HCT116 (cell line): ENCODE data around the gene NEUROG1. TPM values are rescaled to one million over a fixed set of nuclear protein-coding genes. Genes with fewer than 3 reads are reported as not detected.
A peak's percentile ranks its signal among the peaks of the same experiment; 100 is the strongest.

Experiments used
- ATAC-seq: fragments of 200-7000 bp; cut with Tn5 transposase; 2 replicates; pipeline ENCODE4 v1.9.1; 2020; ENCODE audit warnings: mild to moderate bottlenecking, moderate library complexity
- BruUV-seq: library from RNA; stranded (reverse); fragments of 400-500 nt; replicated peaks from 2 replicates; lab custom pipeline; 2021; lab: Mats Ljungman, UMichigan
- CTCF ChIA-PET: fragments of 300-600 bp; sonication (Branson Sonifier 250); formaldehyde crosslinking; loops from one replicate; lab custom pipeline; 2021; ENCODE audit warnings: antibody characterized with exemption; lab: Charles Lee
- POLR2A ChIA-PET: fragments of 300-600, 350-600 bp; sonication (Branson Sonifier 250); formaldehyde crosslinking; loops from one replicate; lab custom pipeline; 2021; ENCODE audit warnings: antibody characterized with exemption; lab: Charles Lee
- RAD21 ChIA-PET, 2 experiments: fragments of 300-600 bp; sonication (Branson Sonifier 250); formaldehyde crosslinking; loops; one replicate each; lab custom pipeline; 2023; ENCODE audit warnings: low total read pairs in 2 of 2; ENCODE audit not compliant: uncharacterized antibody in 2 of 2, unreplicated experiment in 2 of 2, low non-redundant PET in 1 of 2; lab: Charles Lee
- DNase-seq: peaks from one replicate; pipeline ENCODE4 v3.0.0-alpha.2; 2010; ENCODE audit warnings: low read depth, low spot score
- H2AFZ ChIP-seq: fragments of 200-600 bp; shearing (Covaris generic), sonication (generic); 2 replicates; pipeline ENCODE4 v1.6.1; 2017; ENCODE audit warnings: low read depth, mixed run types, mixed read lengths, antibody characterized with exemption, low read length; ENCODE audit not compliant: poor library complexity, severe bottlenecking
- H3K27ac ChIP-seq: 2 replicates; pipeline ENCODE4 v1.5.1; 2012; ENCODE audit warnings: low read depth, low read length
- H3K27me3 ChIP-seq: fragments of 200-600 bp; sonication (generic); 2 replicates; pipeline ENCODE4 v1.6.1; 2016; ENCODE audit warnings: mixed run types, low read length, mixed read lengths; ENCODE audit not compliant: insufficient read depth
- H3K36me3 ChIP-seq, 2 experiments: fragments of 200-500 bp in 1 of 2; fragments of 200-600 bp in 1 of 2; sonication (Bioruptor generic) in 1 of 2; sonication (generic) in 1 of 2; 2 replicates each; pipeline versions ENCODE4 v1.5.1 to v1.6.1; 2014 to 2016; ENCODE audit warnings: low read length in 2 of 2, inconsistent platforms in 1 of 2, mixed read lengths in 1 of 2, mixed run types in 1 of 2; ENCODE audit not compliant: insufficient read depth in 2 of 2, control insufficient read depth in 1 of 2
- H3K4me1 ChIP-seq, 2 experiments: fragments of 200-600 bp in 1 of 2; sonication (generic) in 1 of 2; 2 replicates each; pipeline versions ENCODE4 v1.5.1 to v1.6.1; 2012 to 2017; ENCODE audit warnings: low read length in 2 of 2, inconsistent platforms in 1 of 2, mild to moderate bottlenecking in 1 of 2, mixed read lengths in 1 of 2, mixed run types in 1 of 2, moderate library complexity in 1 of 2; ENCODE audit not compliant: insufficient read depth in 2 of 2, control insufficient read depth in 1 of 2
- H3K4me2 ChIP-seq: fragments of 200-600 bp; sonication (generic); 2 replicates; pipeline ENCODE4 v1.6.1; 2017; ENCODE audit warnings: mixed run types, low read length, mixed read lengths
- H3K4me3 ChIP-seq, 2 experiments: fragments of 200-600 bp in 1 of 2; sonication (generic) in 1 of 2; replicated peaks in 1 of 2; 2 replicates each; pipeline ENCODE4 v1.5.1; 2011 to 2016; ENCODE audit warnings: low read length in 2 of 2, control low read depth in 1 of 2, low read depth in 1 of 2, mild to moderate bottlenecking in 1 of 2, mixed read lengths in 1 of 2, mixed run types in 1 of 2
- H3K79me2 ChIP-seq: fragments of 200-600 bp; sonication (generic); 2 replicates; pipeline ENCODE4 v1.6.1; 2017; ENCODE audit warnings: mild to moderate bottlenecking, mixed run types, low read length, moderate library complexity, mixed read lengths; ENCODE audit not compliant: insufficient read depth
- H3K9ac ChIP-seq: fragments of 200-600 bp; sonication (generic); 2 replicates; pipeline ENCODE4 v1.6.1; 2016; ENCODE audit warnings: low read length, mixed read lengths
- H3K9me2 ChIP-seq: fragments of 200-600 bp; sonication (generic), shearing (Covaris generic); 2 replicates; pipeline ENCODE4 v1.6.1; 2017; ENCODE audit warnings: mixed run types, mild to moderate bottlenecking, moderate library complexity; ENCODE audit not compliant: insufficient read depth
- H3K9me3 ChIP-seq, 2 experiments: fragments of 200-500 bp in 1 of 2; fragments of 200-600 bp in 1 of 2; sonication (Bioruptor generic) in 1 of 2; sonication (generic) in 1 of 2; 2 replicates each; pipeline ENCODE4 v1.6.1; 2014 to 2017; ENCODE audit warnings: low read length in 2 of 2, mixed read lengths in 2 of 2, inconsistent platforms in 1 of 2, low read depth in 1 of 2, mild to moderate bottlenecking in 1 of 2, mixed run types in 1 of 2, moderate library complexity in 1 of 2; ENCODE audit not compliant: control insufficient read depth in 1 of 2, insufficient read depth in 1 of 2
- H4K20me1 ChIP-seq: fragments of 200-600 bp; sonication (generic), shearing (Covaris generic); 2 replicates; pipeline ENCODE4 v1.6.1; 2017; ENCODE audit warnings: mixed run types, mild to moderate bottlenecking, moderate library complexity; ENCODE audit not compliant: insufficient read depth
- CEBPB ChIP-seq: IDR thresholded peaks from 2 replicates; pipeline ENCODE4 v1.6.1; 2012; ENCODE audit warnings: low read depth
- ELF1 ChIP-seq: IDR thresholded peaks from 2 replicates; pipeline ENCODE4 v1.6.1; 2012; ENCODE audit warnings: low read depth, borderline replicate concordance
- EZH2 ChIP-seq: fragments of 200-600 bp; sonication (generic); IDR thresholded peaks from 2 replicates; pipeline ENCODE4 v1.6.1; 2017; ENCODE audit warnings: antibody characterized with exemption, mixed run types
- EZH2phosphoT487 ChIP-seq: fragments of 200-600 bp; IDR thresholded peaks from 2 replicates; pipeline ENCODE4 v1.6.1; 2018; ENCODE audit warnings: antibody characterized with exemption, borderline replicate concordance
- FOSL1 ChIP-seq: IDR thresholded peaks from 2 replicates; pipeline ENCODE4 v1.6.1; 2012; ENCODE audit warnings: low read depth
- POLR2A ChIP-seq: IDR thresholded peaks from 2 replicates; pipeline ENCODE4 v1.7.0; 2011; ENCODE audit warnings: borderline replicate concordance; ENCODE audit not compliant: insufficient read depth, insufficient read length; ENCODE audit errors: extremely low read depth
- POLR2AphosphoS5 ChIP-seq: IDR thresholded peaks from 2 replicates; pipeline ENCODE4 v1.6.1; 2011; ENCODE audit warnings: mild to moderate bottlenecking, low read depth, low read length, moderate library complexity
- TCF7L2 ChIP-seq: IDR thresholded peaks from 2 replicates; pipeline ENCODE4 v1.7.0; 2011; ENCODE audit warnings: borderline replicate concordance, inconsistent platforms; ENCODE audit not compliant: insufficient read depth, insufficient read length; ENCODE audit errors: extremely low read depth
- YY1 ChIP-seq: IDR thresholded peaks from 2 replicates; pipeline ENCODE4 v1.6.1; 2011; ENCODE audit warnings: low read length, low read depth, moderate library complexity, mild to moderate bottlenecking; ENCODE audit not compliant: insufficient replicate concordance; ENCODE audit errors: extremely low read depth
- ZFX ChIP-seq: fragments of 450-650 bp; IDR thresholded peaks from 2 replicates; pipeline ENCODE4 v1.6.1; 2017
- intact Hi-C: fragments of 100-400 bp; cut with micrococcal nuclease; formaldehyde crosslinking; loops from 2 replicates; pipeline ENCODE4 v1.10.0; 2022
- total RNA-seq: library from RNA; stranded (reverse); gene quantifications from one replicate; pipeline ENCODE4 v1.2.1, GENCODE V29; 2021; ENCODE audit not compliant: unreplicated experiment
- TF ChIP-seq, protein P1 (sequence below): IDR thresholded peaks from 2 replicates; pipeline ENCODE4 v1.6.1; 2012; ENCODE audit warnings: low read depth

The NEUROG1 gene
- total RNA-seq, 1 experiment from 2014 or later: not detected

DNA sequence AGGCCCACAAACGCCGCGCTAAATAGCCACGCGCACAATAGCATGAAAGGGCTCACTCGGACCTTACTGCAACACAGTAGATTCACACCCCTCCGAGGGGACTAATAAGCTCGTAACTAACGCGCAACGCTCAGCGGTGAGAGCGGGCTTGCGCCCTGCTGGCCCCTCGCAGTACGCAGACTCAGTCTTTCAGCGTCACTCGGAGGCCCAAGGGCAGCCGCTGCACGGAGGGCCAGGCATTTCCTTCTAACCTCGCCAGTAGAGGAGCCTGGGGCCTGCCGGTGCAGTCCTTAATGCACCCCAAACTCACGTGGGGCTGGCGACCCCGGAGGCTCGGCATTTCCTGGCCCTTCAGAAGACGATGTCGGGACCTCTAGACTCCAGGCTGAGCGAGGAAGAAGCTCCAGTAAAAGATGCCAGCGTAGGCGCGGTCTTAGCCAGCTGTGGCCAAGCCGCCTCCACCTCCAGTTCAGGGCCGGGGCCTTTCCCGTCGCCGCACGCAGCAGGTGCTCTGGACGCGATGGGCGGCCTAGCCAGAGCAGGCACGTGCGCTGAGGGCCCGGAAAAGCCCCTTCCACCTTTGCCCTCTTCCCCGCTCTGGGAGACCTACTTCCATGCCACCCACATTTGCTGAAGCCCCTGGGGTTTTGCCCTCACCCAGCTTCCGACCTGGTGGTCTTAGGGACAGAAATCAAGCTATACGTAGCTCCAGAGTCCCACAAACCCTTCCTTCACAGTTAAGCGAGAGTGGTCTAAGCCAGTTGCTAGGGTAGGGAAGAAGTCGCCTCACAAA lies 45.3 kb downstream of the NEUROG1 start:
- no peak for DNase-seq
- H3K4me3 ChIP-seq: no peak overlapping the region
- H3K4me1 ChIP-seq: peaks cover 13 to 33% of the 10 kb centered on the region in 2 experiments
- H3K27ac ChIP-seq: no peak overlapping the region
- CTCF ChIA-PET: no interaction called here
- RAD21 ChIA-PET: no interaction called here
- H3K4me2 ChIP-seq: no peak overlapping the region
- no peaks in the 10 kb centered on the region for H3K9me2 ChIP-seq
- TF ChIP-seq TCF7L2 (no peak), ELF1 (no peak), FOSL1 (no peak)
- TF ChIP-seq, all 23 proteins: peak for 0
- Histone ChIP-seq H3K9ac (no peak overlapping the region), H2AFZ (no peak overlapping the region), H4K20me1 (no peaks in the 10 kb centered on the region), H3K27me3 (no peaks in the 10 kb centered on the region), H3K36me3 (no peaks in the 10 kb centered on the region), H3K9me3 (no peaks in the 10 kb centered on the region), H3K79me2 (no peaks in the 10 kb centered on the region)
- POLR2A ChIA-PET: no interaction called here
- intact Hi-C loops: no loop called here
- BruUV-seq: no TSS peak
- no peak for ATAC-seq

DNA sequence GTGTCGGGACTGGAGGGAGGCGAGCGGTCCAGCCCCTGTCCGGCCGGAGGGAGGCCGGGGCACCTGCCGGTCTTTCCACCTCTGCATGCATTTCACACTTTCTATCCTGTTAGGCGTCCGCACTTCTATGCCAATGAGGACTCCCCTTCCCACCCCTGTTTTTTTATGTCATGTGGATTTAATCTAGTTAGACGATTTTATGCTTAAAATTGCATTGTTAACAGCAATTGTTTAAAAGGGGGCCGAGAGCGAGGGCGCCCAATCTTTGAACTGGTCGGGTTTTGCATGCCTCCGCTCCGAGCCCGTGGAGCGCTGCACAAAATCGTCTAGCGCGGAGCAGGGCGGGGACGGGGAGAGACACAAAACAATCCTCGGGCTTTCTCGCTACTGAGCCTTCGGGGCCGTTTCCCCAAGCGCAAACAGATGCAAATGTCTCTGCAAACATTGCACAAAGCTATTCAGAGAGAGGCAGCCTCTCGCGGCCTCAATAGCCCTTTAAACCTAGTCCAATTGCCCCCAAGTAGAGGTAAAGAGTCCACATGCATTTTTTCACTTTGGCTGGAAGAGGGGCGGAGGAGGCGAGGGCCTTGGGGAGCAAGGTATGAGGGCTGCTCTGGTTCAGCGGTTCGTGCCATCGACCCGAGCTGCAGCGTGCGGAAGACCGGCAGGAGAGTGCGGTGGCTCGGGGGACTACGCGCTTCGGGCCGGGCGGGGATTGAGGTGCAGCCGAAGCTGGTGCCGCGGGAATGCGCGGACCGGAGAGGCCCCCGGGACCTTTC lies 46.1 kb downstream of the NEUROG1 start:
- Histone ChIP-seq H3K9me2 (no peaks in the 10 kb centered on the region), H2AFZ (no peak overlapping the region), H3K4me2 (peak overlapping the region; percentile 90), H3K36me3 (no peaks in the 10 kb centered on the region), H4K20me1 (no peaks in the 10 kb centered on the region), H3K4me3 (no peak overlapping the region), H3K79me2 (no peaks in the 10 kb centered on the region), H3K27ac (no peak overlapping the region), H3K9ac (no peak overlapping the region), H3K27me3 (no peaks in the 10 kb centered on the region), H3K4me1 (peaks cover 13 to 33% of the 10 kb centered on the region in 2 experiments), H3K9me3 (no peaks in the 10 kb centered on the region)
- no peak for DNase-seq
- ATAC-seq: no peak
- no TSS peak for BruUV-seq
- CTCF ChIA-PET: no interaction called here
- POLR2A ChIA-PET: no interaction called here
- RAD21 ChIA-PET: no interaction called here
- intact Hi-C loops: no loop called here
- TF ChIP-seq, protein P1, sequence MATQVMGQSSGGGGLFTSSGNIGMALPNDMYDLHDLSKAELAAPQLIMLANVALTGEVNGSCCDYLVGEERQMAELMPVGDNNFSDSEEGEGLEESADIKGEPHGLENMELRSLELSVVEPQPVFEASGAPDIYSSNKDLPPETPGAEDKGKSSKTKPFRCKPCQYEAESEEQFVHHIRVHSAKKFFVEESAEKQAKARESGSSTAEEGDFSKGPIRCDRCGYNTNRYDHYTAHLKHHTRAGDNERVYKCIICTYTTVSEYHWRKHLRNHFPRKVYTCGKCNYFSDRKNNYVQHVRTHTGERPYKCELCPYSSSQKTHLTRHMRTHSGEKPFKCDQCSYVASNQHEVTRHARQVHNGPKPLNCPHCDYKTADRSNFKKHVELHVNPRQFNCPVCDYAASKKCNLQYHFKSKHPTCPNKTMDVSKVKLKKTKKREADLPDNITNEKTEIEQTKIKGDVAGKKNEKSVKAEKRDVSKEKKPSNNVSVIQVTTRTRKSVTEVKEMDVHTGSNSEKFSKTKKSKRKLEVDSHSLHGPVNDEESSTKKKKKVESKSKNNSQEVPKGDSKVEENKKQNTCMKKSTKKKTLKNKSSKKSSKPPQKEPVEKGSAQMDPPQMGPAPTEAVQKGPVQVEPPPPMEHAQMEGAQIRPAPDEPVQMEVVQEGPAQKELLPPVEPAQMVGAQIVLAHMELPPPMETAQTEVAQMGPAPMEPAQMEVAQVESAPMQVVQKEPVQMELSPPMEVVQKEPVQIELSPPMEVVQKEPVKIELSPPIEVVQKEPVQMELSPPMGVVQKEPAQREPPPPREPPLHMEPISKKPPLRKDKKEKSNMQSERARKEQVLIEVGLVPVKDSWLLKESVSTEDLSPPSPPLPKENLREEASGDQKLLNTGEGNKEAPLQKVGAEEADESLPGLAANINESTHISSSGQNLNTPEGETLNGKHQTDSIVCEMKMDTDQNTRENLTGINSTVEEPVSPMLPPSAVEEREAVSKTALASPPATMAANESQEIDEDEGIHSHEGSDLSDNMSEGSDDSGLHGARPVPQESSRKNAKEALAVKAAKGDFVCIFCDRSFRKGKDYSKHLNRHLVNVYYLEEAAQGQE: no peak
- TF ChIP-seq EZH2phosphoT487 (no peak), EZH2 (no peak), POLR2AphosphoS5 (no peak), YY1 (no peak), TCF7L2 (no peak), CEBPB (no peak), ZFX (no peak), POLR2A (no peak), FOSL1 (no peak)
